Neuronal stem cell (in vitro differentiated cells): ENCODE measurements around the gene RTP5.

ENCODE experiments used
- DNase-seq: peaks from one replicate; pipeline ENCODE4 v3.0.0-alpha.2; 2013; ENCODE audit warnings: low spot score
- H2AFZ ChIP-seq: one replicate; pipeline ENCODE4 v1.6.1; 2013; ENCODE audit warnings: mild to moderate bottlenecking, low read length, inconsistent platforms
- H2AK5ac ChIP-seq: 2 replicates; pipeline ENCODE4 v1.6.1; 2013; ENCODE audit warnings: low read depth, mild to moderate bottlenecking, inconsistent platforms, low read length, moderate library complexity, mixed read lengths
- H2BK120ac ChIP-seq: 2 replicates; pipeline ENCODE4 v1.6.1; 2013; ENCODE audit warnings: low read depth, mild to moderate bottlenecking, inconsistent platforms, low read length, moderate library complexity, mixed read lengths
- H2BK12ac ChIP-seq: one replicate; pipeline ENCODE4 v1.6.1; 2013; ENCODE audit warnings: low read length, inconsistent platforms
- H2BK15ac ChIP-seq: 2 replicates; pipeline ENCODE4 v1.6.1; 2013; ENCODE audit warnings: mild to moderate bottlenecking, low read length, inconsistent platforms, mixed read lengths
- H2BK5ac ChIP-seq: one replicate; pipeline ENCODE4 v1.6.1; 2013; ENCODE audit warnings: inconsistent platforms, mild to moderate bottlenecking, low read length, moderate library complexity
- H3K14ac ChIP-seq: one replicate; pipeline ENCODE4 v1.6.1; 2013; ENCODE audit warnings: low read length, inconsistent platforms
- H3K18ac ChIP-seq: 2 replicates; pipeline ENCODE4 v1.6.1; 2013; ENCODE audit warnings: low read length, inconsistent platforms
- H3K23ac ChIP-seq: 2 replicates; pipeline ENCODE4 v1.6.1; 2013; ENCODE audit warnings: low read depth, mild to moderate bottlenecking, mixed read lengths, low read length, inconsistent platforms; ENCODE audit not compliant: poor library complexity
- H3K27ac ChIP-seq: replicated peaks from 3 replicates; pipeline ENCODE4 v1.5.1; 2013; ENCODE audit warnings: low read length, inconsistent platforms
- H3K27me3 ChIP-seq, 3 experiments: 2 replicates each; pipeline ENCODE4 v1.6.1; 2013; ENCODE audit warnings: low read length in 3 of 3, mild to moderate bottlenecking in 2 of 3, inconsistent platforms in 1 of 3, low read depth in 1 of 3, mixed read lengths in 1 of 3, moderate library complexity in 1 of 3; ENCODE audit not compliant: control insufficient read depth in 3 of 3, insufficient read depth in 3 of 3
- H3K36me3 ChIP-seq, 2 donors: replicated peaks in 1 of 2; 2 replicates each; pipeline ENCODE4 v1.6.1; 2013; ENCODE audit warnings: low read length in 2 of 2; ENCODE audit not compliant: control insufficient read depth in 2 of 2, insufficient read depth in 2 of 2
- H3K4ac ChIP-seq: 2 replicates; pipeline ENCODE4 v1.6.1; 2013; ENCODE audit warnings: inconsistent platforms, mild to moderate bottlenecking, low read length, moderate library complexity
- H3K4me1 ChIP-seq, 2 donors: 1 replicate in 1 of 2; 2 replicates in 1 of 2; pipeline ENCODE4 v1.6.1; 2013; ENCODE audit warnings: low read length in 2 of 2, low read depth in 1 of 2; ENCODE audit not compliant: control insufficient read depth in 2 of 2, insufficient read depth in 1 of 2
- H3K4me2 ChIP-seq: one replicate; pipeline ENCODE4 v1.6.1; 2013; ENCODE audit warnings: mild to moderate bottlenecking, low read length, inconsistent platforms; ENCODE audit not compliant: insufficient read depth, poor library complexity, severe bottlenecking
- H3K4me3 ChIP-seq, 2 donors: 2 replicates each; pipeline ENCODE4 v1.5.1; 2013; ENCODE audit warnings: low read length in 2 of 2, mild to moderate bottlenecking in 2 of 2, inconsistent platforms in 1 of 2, moderate library complexity in 1 of 2
- H3K79me1 ChIP-seq: one replicate; pipeline ENCODE4 v1.6.1; 2013; ENCODE audit warnings: low read depth, mild to moderate bottlenecking, inconsistent platforms, low read length, moderate library complexity
- H3K9ac ChIP-seq: one replicate; pipeline ENCODE4 v1.6.1; 2013; ENCODE audit warnings: mild to moderate bottlenecking, low read depth, low read length, inconsistent platforms; ENCODE audit not compliant: poor library complexity
- H3K9me3 ChIP-seq, 2 donors: replicated peaks in 1 of 2; 2 replicates each; pipeline versions ENCODE3 to v1.6.1; 2013; ENCODE audit warnings: low read length in 2 of 2, mild to moderate bottlenecking in 2 of 2, inconsistent platforms in 1 of 2, low read depth in 1 of 2, mixed read lengths in 1 of 2, moderate library complexity in 1 of 2; ENCODE audit not compliant: control insufficient read depth in 2 of 2, insufficient read depth in 1 of 2
- H4K8ac ChIP-seq: one replicate; pipeline ENCODE4 v1.6.1; 2013; ENCODE audit warnings: low read depth, mild to moderate bottlenecking, inconsistent platforms, low read length, moderate library complexity
- H4K91ac ChIP-seq: one replicate; pipeline ENCODE4 v1.6.1; 2013; ENCODE audit warnings: low read length, low read depth, mild to moderate bottlenecking, inconsistent platforms; ENCODE audit not compliant: poor library complexity
- WGBS, 2 donors: extraction: QIAGEN DNeasy Blood & Tissue Kit; methylation state at CpG; one replicate each; pipeline ENCODE4 v1.1.7; 2013; ENCODE audit warnings: missing lambda C conversion rate in 2 of 2, mixed read lengths in 1 of 2; ENCODE audit not compliant: insufficient read length in 2 of 2, insufficient replicate concordance in 1 of 2; ENCODE audit errors: extremely low coverage in 2 of 2; 5-methylcytosine and 5-hydroxymethylcytosine counted together

Gene RTP5

DNA sequence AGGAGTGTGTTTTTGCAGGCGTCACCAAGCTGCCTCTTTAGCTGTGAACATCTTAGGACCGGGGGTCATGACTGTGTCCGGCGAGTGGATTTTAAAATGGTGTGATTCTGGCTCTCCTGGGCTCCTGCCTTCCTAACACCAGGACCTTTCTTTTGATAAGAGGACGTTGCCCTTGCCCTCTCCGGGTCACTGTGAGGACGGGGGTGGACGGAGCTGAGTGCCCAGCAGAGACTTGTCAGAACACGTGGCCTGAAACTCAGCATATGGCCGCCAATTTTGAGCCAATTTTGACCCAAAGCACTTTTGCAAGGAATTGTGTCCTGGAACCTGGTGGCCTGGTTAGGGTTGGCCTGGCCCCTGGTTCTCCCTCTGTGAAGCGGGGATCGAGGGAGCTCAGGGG lies 40.2 kb downstream of the RTP5 start:
- Histone ChIP-seq H3K27ac (no peak overlapping the region), H3K23ac (no peak overlapping the region), H3K36me3 (no peaks in the 10 kb centered on the region), H3K14ac (no peak overlapping the region), H3K79me1 (no peaks in the 10 kb centered on the region), H3K4ac (no peak overlapping the region), H3K9ac (no peak overlapping the region), H2BK5ac (no peak overlapping the region), H3K4me3 (no peak overlapping the region), H4K8ac (no peak overlapping the region), H3K4me1 (no peaks in the 10 kb centered on the region), H2BK15ac (no peak overlapping the region), H2BK120ac (no peak overlapping the region), H3K9me3 (peaks cover 0 to 10% of the 10 kb centered on the region in 2 donors), H2BK12ac (no peak overlapping the region), H2AFZ (no peak overlapping the region), H3K18ac (no peak overlapping the region), H3K4me2 (no peak overlapping the region), H4K91ac (peak overlapping the region; percentile 75), H3K27me3 (no peaks in the 10 kb centered on the region), H2AK5ac (no peak overlapping the region)
- no CpG with 5 or more reads among the region's 12 CpGs for WGBS, 2 donors
- no peak for DNase-seq

DNA sequence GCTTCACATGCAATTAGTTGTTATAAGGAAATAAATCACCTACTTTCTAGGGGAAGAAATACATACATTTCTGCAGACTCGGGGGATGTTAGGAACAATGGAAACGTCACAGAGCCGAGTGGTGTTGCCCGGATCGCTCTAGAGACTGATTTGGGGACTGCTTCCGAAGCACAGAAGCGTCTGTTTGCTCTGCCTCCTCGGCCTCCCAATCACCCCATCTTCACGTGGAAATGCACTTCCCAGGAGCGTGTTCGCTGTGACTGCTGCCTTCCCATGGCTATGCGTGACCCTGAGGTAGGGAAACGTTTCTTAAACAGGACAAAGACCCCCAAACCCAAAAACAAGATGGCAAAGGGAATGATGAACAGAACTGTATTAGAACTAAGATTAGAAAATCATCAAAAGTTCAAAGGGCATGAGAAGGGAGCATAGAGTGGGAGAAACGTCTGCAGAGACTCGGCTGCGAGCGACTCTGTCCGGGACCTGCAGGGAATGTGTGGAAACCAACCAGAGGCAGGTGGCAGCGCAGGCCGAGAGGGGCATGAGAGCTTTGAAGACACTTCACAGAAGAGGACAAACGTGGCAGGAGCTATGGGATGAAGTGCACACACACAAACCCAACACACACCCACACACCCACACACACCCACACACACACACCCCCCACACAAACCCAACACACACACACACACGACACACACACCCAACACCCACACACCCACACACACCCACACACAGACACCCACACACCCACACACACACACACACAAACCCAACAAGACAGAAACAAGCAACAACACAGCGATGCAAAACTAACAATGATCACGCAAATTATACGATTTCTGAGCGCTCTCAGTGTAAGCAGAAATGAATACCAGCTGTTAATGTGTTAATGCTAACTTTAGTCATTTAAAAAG lies 41.3 kb downstream of the RTP5 start:
- Histone ChIP-seq H3K4ac (no peak overlapping the region), H3K9me3 (peaks cover 0 to 13% of the 10 kb centered on the region in 2 donors), H2BK15ac (no peak overlapping the region), H2AK5ac (no peak overlapping the region), H2BK5ac (no peak overlapping the region), H4K8ac (no peak overlapping the region), H3K79me1 (no peaks in the 10 kb centered on the region), H3K4me1 (no peaks in the 10 kb centered on the region), H3K9ac (no peak overlapping the region), H3K14ac (no peak overlapping the region), H3K18ac (no peak overlapping the region), H3K36me3 (no peaks in the 10 kb centered on the region), H2BK12ac (no peak overlapping the region), H4K91ac (no peak overlapping the region), H3K23ac (no peak overlapping the region), H3K27me3 (no peaks in the 10 kb centered on the region), H3K4me2 (no peak overlapping the region), H2BK120ac (no peak overlapping the region), H3K27ac (no peak overlapping the region), H3K4me3 (peak overlapping the region in 1 of 2 donors; percentile 49), H2AFZ (no peak overlapping the region)
- 100% methylated on average over 1 of the region's 26 CpGs; no CpG with 5 or more reads in 1 of the 2 donors for WGBS, 2 donors
- no peak for DNase-seq

DNA sequence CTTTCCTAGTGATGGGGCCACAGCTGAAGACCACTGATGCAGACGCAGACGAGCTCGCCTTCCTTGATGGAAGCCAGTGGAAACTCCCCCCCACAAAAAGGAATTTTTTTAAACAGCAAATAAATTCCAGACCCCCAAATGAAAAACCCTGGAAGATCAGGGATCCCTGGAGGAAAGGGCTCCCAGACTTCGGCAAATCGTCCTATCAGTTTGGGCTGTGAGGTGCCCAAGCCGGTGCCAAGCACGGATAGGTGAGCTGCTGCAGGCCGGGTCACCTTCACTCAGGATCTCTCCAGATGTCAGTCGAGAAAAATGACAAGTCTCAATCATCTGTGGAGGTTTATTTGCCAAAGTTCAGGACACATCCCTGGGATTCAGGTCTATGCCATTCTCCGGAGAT lies 42.0 kb downstream of the RTP5 start:
- Histone ChIP-seq H3K18ac (no peak overlapping the region), H3K79me1 (no peaks in the 10 kb centered on the region), H4K8ac (no peak overlapping the region), H3K9me3 (peaks cover 0 to 13% of the 10 kb centered on the region in 2 donors), H3K36me3 (no peaks in the 10 kb centered on the region), H3K23ac (no peak overlapping the region), H3K4me2 (no peak overlapping the region), H3K4ac (no peak overlapping the region), H3K14ac (no peak overlapping the region), H2AFZ (no peak overlapping the region), H2BK12ac (no peak overlapping the region), H2AK5ac (no peak overlapping the region), H2BK120ac (no peak overlapping the region), H2BK5ac (no peak overlapping the region), H3K9ac (no peak overlapping the region), H3K27me3 (no peaks in the 10 kb centered on the region), H3K4me3 (no peak overlapping the region), H4K91ac (no peak overlapping the region), H3K4me1 (no peaks in the 10 kb centered on the region), H3K27ac (no peak overlapping the region), H2BK15ac (no peak overlapping the region)
- WGBS, 2 donors, result no CpG with 5 or more reads among the region's 10 CpGs
- no peak for DNase-seq

DNA sequence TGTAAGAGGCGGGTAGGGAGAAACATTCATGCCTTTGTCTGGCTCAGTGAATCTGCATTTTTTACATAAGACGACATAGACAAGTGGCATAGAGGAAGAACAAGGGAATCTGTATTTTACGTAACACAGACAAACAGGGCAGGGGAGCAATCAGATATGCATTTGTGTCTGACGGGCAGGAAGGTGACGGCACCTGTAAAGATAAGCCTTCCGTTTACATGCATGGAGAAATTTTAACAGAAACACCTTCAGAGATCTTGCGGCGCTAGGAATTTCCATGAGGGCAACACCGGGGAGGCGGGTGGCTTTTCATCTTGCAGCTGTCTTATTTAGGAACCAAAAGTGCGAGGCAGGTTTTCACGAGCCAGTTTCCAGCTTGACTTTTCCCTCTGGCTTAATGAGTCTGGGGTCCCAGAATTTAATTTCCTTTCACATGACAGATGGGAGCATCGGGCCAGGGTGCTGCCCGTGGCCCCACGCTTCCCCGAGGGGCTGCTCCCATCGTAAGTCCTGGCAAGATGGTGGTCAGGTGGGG lies 42.6 kb downstream of the RTP5 start:
- H4K8ac ChIP-seq, result no peak overlapping the region
- no CpG with 5 or more reads among the region's 17 CpGs for WGBS, 2 donors
- no peak overlapping the region for H2AK5ac ChIP-seq

More for the DNA sequence above, 42.6 kb downstream of the RTP5 start:
- Histone ChIP-seq H3K27ac (no peak overlapping the region), H4K91ac (no peak overlapping the region), H2AFZ (no peak overlapping the region), H3K4me1 (no peaks in the 10 kb centered on the region), H2BK120ac (no peak overlapping the region), H3K36me3 (no peaks in the 10 kb centered on the region), H3K27me3 (no peaks in the 10 kb centered on the region), H2BK12ac (no peak overlapping the region), H3K4me2 (no peak overlapping the region), H3K9ac (no peak overlapping the region), H2BK15ac (no peak overlapping the region), H3K14ac (no peak overlapping the region), H3K4ac (no peak overlapping the region), H3K4me3 (no peak overlapping the region), H3K9me3 (peaks cover 0 to 13% of the 10 kb centered on the region in 2 donors), H3K18ac (no peak overlapping the region), H2BK5ac (no peak overlapping the region), H3K23ac (no peak overlapping the region), H3K79me1 (no peaks in the 10 kb centered on the region)
- no peak for DNase-seq
